Measurements from ENCODE around the gene MTA3. TPM values are rescaled to one million over a fixed set of nuclear protein-coding genes. Genes with fewer than 3 reads are reported as not detected.

Gene MTA3
- total and polyA plus RNA-seq, 9 of the 15 experiments (the other 6 are each of a cell fraction or from before 2014, with no cell fraction given), result 12.4 to 39.6 (median 23.5) TPM

- TF ChIP-seq ZNF408 (CRISPR knock-in tag; IDR thresholded peaks at IDR 0.05; ENCODE audit: low read depth) (no peak), SLC30A9 (CRISPR knock-in tag; IDR thresholded peaks at IDR 0.05) (no peak), TBL1XR1 (IDR thresholded peaks at IDR 0.05; ENCODE audit: low read length in 2 of 2) (no peak), ZNF217 (CRISPR knock-in tag; IDR thresholded peaks at IDR 0.05) (no peak), NCOA1 (IDR thresholded peaks at IDR 0.05; ENCODE audit: low read depth) (no peak)
- TF ChIP-seq, protein P1, sequence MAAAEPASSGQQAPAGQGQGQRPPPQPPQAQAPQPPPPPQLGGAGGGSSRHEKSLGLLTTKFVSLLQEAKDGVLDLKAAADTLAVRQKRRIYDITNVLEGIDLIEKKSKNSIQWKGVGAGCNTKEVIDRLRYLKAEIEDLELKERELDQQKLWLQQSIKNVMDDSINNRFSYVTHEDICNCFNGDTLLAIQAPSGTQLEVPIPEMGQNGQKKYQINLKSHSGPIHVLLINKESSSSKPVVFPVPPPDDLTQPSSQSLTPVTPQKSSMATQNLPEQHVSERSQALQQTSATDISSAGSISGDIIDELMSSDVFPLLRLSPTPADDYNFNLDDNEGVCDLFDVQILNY (CRISPR knock-in tag; IDR thresholded peaks at IDR 0.05), result no peak
These were observed 202.1 kb downstream of the MTA3 start (continued) for GRCh38 chr2:42770288-42771131.

DNA sequence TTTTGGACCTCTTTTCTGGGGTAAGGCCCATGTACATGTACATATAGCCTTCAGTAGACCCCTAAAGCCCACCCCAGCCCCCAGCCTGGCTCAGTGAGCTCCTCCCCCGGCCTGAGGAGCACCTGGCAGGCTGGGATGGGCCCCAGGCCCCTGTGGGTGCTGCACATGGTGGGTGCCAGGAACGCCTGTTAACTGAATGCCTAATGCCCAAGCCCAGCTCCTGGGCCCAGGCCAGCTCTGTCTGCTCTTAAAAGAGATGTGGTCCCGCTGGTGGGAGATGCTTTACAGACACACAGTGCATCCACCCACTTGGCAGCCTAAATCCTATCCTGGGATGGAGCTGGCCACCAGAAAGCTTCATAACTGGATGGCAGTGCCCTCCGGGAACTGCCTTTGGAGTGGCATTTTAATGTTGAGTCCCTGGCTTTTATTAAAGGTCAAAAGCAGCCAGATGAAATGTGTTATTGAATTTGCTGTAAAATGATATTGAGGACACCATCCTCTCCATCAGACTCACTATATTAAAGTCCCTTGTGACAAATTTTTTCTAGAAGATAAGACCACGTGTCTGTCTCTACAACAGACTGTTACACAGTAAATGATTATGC, 203.2 kb downstream of the MTA3 start:
- TF ChIP-seq CBX2 (IDR thresholded peaks at IDR 0.05; ENCODE audit: insufficient read depth, low read length, poor library complexity, severe bottlenecking), result no peak
- BruUV-seq (replicated peaks), result no TSS peak
- no peak for DNase-seq (ENCODE audit: extremely low read depth in 1 of 4, low spot score in 3 of 4)
- Histone ChIP-seq H3K36me3 (ENCODE audit: control insufficient read depth, insufficient read depth, low read length) (no peaks in the 10 kb centered on the region), H3K27me3 (ENCODE audit: control insufficient read depth in 2 of 2, insufficient read depth in 2 of 2, low read length in 2 of 2) (no peaks in the 10 kb centered on the region), H3K9me1 (ENCODE audit: control insufficient read depth, insufficient read depth, low read length) (no peaks in the 10 kb centered on the region), H4K20me1 (replicated peaks; ENCODE audit: control insufficient read depth, insufficient read depth, low read length) (no peaks in the 10 kb centered on the region), H3K4me2 (ENCODE audit: insufficient read depth, low read length) (no peak overlapping the region), H3K9me3 (replicated peaks; ENCODE audit: control insufficient read depth, insufficient read depth, low read depth, low read length) (no peaks in the 10 kb centered on the region), H3K9ac (ENCODE audit: insufficient read depth in 1 of 2, low read depth in 2 of 2, low read length in 2 of 2) (no peak overlapping the region), H3K79me2 (ENCODE audit: control insufficient read depth, insufficient read depth, low read length) (no peaks in the 10 kb centered on the region), H3K4me1 (replicated peaks in 1 of 2; ENCODE audit: control insufficient read depth in 2 of 2, insufficient read depth in 2 of 2, low read length in 2 of 2) (peaks cover 0 to 13% of the 10 kb centered on the region in 2 experiments; a peak in 2 of 5 replicates), H3K4me3 (no peak overlapping the region), H3K27ac (ENCODE audit: extremely low read depth, low read depth, low read length) (no peak overlapping the region), H2AFZ (ENCODE audit: low read depth, low read length) (no peak overlapping the region)
- WGBS (ENCODE audit: insufficient coverage, low coverage, missing lambda C conversion rate), result 55% methylated on average over 4 of the region's 5 CpGs
- in situ Hi-C loops (cut with MboI) (no loop called here), intact Hi-C loops (cut with micrococcal nuclease) (loop anchor here (2.0 kb wide), 1 partner anchor 277 kb away; no protein-coding TSS in a partner anchor)
- ChIA-PET POLR2A (no interaction called here), CTCF (ENCODE audit: low intra/inter-chr PET ratio) (no interaction called here)
- no peak for FAIRE-seq
- ATAC-seq, result no peak

Measured in K562 (cell line).